ENCODE measurements around the gene CST4. TPM values are rescaled to one million over a fixed set of nuclear protein-coding genes. Genes with fewer than 3 reads are reported as not detected.

The CST4 gene
- total and polyA plus RNA-seq, 2 donors (not counting 1 experiment from before 2014, with no cell fraction given): not detected

DNA sequence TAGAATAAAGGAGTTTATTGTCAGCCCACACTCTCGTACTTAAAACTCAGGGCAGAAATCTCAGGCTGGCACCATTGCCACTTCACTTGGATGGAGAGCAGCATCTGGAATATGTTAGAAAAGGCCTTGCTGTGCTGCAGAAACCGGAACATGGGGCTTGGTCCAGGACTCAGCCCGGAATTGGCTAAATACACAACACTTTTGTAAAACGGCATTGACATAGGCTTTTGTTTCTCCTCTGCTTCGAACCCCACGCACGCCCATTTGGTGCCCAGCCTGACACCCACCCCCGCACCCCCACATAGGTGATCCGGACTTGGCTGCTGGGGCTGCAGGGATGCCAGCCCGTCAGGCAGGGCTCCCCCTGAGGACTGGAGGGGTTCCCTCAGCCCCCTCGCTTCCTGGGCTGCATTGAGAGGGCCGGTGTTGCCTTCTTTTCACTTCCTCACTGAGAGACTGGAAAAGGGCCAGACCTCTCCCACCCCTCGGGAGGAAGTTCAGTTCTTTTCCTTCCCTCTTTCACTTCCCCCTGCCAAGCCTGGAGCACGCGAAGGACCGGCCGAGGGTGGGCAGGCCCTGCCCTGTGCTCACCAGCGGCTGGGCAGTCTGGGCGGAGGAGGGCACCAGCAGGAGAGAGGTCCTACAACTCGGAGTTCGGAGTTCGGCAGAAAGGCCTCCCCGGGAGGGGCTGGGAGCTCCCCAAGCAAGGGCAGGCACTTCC is 33.2 kb downstream of the CST4 start:
- Histone ChIP-seq H3K9ac (ENCODE audit: low read length) (no peak overlapping the region), H2AFZ (ENCODE audit: insufficient read depth, low read depth, low read length, poor library complexity, severe bottlenecking) (no peak overlapping the region), H3K4me1 (ENCODE audit: control insufficient read depth in 2 of 2, insufficient read depth in 2 of 2, low read length in 2 of 2) (peaks cover 5 to 11% of the 10 kb centered on the region in 2 donors), H3K79me2 (ENCODE audit: control insufficient read depth, insufficient read depth, low read length) (no peaks in the 10 kb centered on the region), H3K27ac (ENCODE audit: low read length in 2 of 2) (no peak overlapping the region), H3K4me2 (replicated peaks; ENCODE audit: low read depth, low read length, poor library complexity, severe bottlenecking) (peak overlapping the region; percentile 28), H3K36me3 (replicated peaks in 1 of 2; ENCODE audit: control extremely low read depth in 1 of 2, control insufficient read depth in 1 of 2, extremely low read depth in 1 of 2, insufficient read depth in 2 of 2, low read length in 1 of 2) (no peaks in the 10 kb centered on the region), H3K9me3 (ENCODE audit: control extremely low read depth in 1 of 3, control insufficient read depth in 2 of 3, insufficient read depth in 1 of 3, low read length in 2 of 3) (no peaks in the 10 kb centered on the region), H4K20me1 (ENCODE audit: control insufficient read depth, insufficient read depth, low read length, poor library complexity, severe bottlenecking) (no peaks in the 10 kb centered on the region), H3K4me3 (ENCODE audit: control extremely low read depth in 1 of 5, extremely low read depth in 1 of 5, insufficient read depth in 1 of 5, low read depth in 2 of 5, low read length in 4 of 5) (no peak overlapping the region), H3K27me3 (replicated peaks in 1 of 4; ENCODE audit: control extremely low read depth in 1 of 4, control insufficient read depth in 3 of 4, insufficient read depth in 4 of 4, low read length in 3 of 4) (no peaks in the 10 kb centered on the region)
- TF ChIP-seq, protein P1, sequence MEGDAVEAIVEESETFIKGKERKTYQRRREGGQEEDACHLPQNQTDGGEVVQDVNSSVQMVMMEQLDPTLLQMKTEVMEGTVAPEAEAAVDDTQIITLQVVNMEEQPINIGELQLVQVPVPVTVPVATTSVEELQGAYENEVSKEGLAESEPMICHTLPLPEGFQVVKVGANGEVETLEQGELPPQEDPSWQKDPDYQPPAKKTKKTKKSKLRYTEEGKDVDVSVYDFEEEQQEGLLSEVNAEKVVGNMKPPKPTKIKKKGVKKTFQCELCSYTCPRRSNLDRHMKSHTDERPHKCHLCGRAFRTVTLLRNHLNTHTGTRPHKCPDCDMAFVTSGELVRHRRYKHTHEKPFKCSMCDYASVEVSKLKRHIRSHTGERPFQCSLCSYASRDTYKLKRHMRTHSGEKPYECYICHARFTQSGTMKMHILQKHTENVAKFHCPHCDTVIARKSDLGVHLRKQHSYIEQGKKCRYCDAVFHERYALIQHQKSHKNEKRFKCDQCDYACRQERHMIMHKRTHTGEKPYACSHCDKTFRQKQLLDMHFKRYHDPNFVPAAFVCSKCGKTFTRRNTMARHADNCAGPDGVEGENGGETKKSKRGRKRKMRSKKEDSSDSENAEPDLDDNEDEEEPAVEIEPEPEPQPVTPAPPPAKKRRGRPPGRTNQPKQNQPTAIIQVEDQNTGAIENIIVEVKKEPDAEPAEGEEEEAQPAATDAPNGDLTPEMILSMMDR (IDR thresholded peaks at IDR 0.05): no peak
- TF ChIP-seq EZH2 (IDR thresholded peaks at IDR 0.05; ENCODE audit: borderline replicate concordance, insufficient read depth, low read depth, low read length, poor library complexity, severe bottlenecking): no peak
- Mint-ChIP-seq H3K4me3 (no peak overlapping the region), H3K27me3 (peaks cover 17% of the 10 kb centered on the region), H3K9me3 (ENCODE audit: insufficient read depth) (no peaks in the 10 kb centered on the region), H3K27ac (no peak overlapping the region), H3K4me1 (peaks cover 6% of the 10 kb centered on the region)
- 23% methylated on average over 20 of the region's 23 CpGs for WGBS (ENCODE audit: insufficient coverage)
- DNase-seq (peak; percentile 5), ATAC-seq (ENCODE audit: low read depth) (no peak)
- intact Hi-C loops (cut with micrococcal nuclease): no loop called here
- ChIA-PET POLR2A (no interaction called here), CTCF (no interaction called here)

DNA sequence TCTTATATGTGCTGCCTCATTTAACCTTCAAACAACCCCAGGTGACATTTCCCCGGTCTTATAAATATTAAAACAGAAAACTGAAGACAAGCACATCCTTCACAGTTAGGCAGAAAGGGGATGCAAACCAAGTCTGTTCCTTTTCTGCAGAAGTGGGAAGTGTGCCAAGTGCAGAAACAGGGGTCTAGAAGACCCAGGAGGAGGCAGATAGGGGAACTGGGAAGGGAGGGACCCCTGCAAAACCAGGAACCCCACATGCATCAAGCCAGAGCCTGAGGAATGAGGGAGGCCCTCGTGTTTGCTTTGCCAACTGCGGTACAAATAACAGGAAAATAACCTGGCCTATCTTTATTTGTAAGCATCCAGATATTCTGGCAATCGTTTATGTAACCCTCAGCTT is 34.1 kb downstream of the CST4 start:
- no CpG with 5 or more reads among the region's 4 CpGs for WGBS (ENCODE audit: insufficient coverage)
- peaks cover 17% of the 10 kb centered on the region for H3K27me3 Mint-ChIP-seq
- no peak for TF ChIP-seq EZH2 (IDR thresholded peaks at IDR 0.05; ENCODE audit: borderline replicate concordance, insufficient read depth, low read depth, low read length, poor library complexity, severe bottlenecking)
- TF ChIP-seq, protein P1 (IDR thresholded peaks at IDR 0.05): no peak
- ChIA-PET POLR2A (no interaction called here), CTCF (interaction anchor here (1.5 kb wide), 1 partner anchor 9 kb away, joined by 3 read pairs; no protein-coding TSS in a partner anchor)
- H3K9me3 Mint-ChIP-seq (ENCODE audit: insufficient read depth): no peaks in the 10 kb centered on the region
- H3K4me1 Mint-ChIP-seq: peaks cover 6% of the 10 kb centered on the region
- H3K27me3 ChIP-seq (replicated peaks in 1 of 4; ENCODE audit: control extremely low read depth in 1 of 4, control insufficient read depth in 3 of 4, insufficient read depth in 4 of 4, low read length in 3 of 4): no peaks in the 10 kb centered on the region
- no peak overlapping the region for H3K4me3 ChIP-seq (ENCODE audit: control extremely low read depth in 1 of 5, extremely low read depth in 1 of 5, insufficient read depth in 1 of 5, low read depth in 2 of 5, low read length in 4 of 5)
- no peaks in the 10 kb centered on the region for H3K79me2 ChIP-seq (ENCODE audit: control insufficient read depth, insufficient read depth, low read length)
- no peak overlapping the region for H3K4me2 ChIP-seq (replicated peaks; ENCODE audit: low read depth, low read length, poor library complexity, severe bottlenecking)
- intact Hi-C loops (cut with micrococcal nuclease): no loop called here
- H3K36me3 ChIP-seq (replicated peaks in 1 of 2; ENCODE audit: control extremely low read depth in 1 of 2, control insufficient read depth in 1 of 2, extremely low read depth in 1 of 2, insufficient read depth in 2 of 2, low read length in 1 of 2): no peaks in the 10 kb centered on the region
- H3K4me1 ChIP-seq (ENCODE audit: control insufficient read depth in 2 of 2, insufficient read depth in 2 of 2, low read length in 2 of 2): peaks cover 5 to 11% of the 10 kb centered on the region in 2 donors
- no peak overlapping the region for H2AFZ ChIP-seq (ENCODE audit: insufficient read depth, low read depth, low read length, poor library complexity, severe bottlenecking)
- ATAC-seq (ENCODE audit: low read depth): no peak
- no peaks in the 10 kb centered on the region for H3K9me3 ChIP-seq (ENCODE audit: control extremely low read depth in 1 of 3, control insufficient read depth in 2 of 3, insufficient read depth in 1 of 3, low read length in 2 of 3)
- H3K27ac ChIP-seq (ENCODE audit: low read length in 2 of 2): no peak overlapping the region
- no peak overlapping the region for H3K4me3 Mint-ChIP-seq
- H3K9ac ChIP-seq (ENCODE audit: low read length): no peak overlapping the region
- no peaks in the 10 kb centered on the region for H4K20me1 ChIP-seq (ENCODE audit: control insufficient read depth, insufficient read depth, low read length, poor library complexity, severe bottlenecking)
- DNase-seq: no peak
- H3K27ac Mint-ChIP-seq: no peak overlapping the region
